Right kidney (tissue), 1 donor: ENCODE data around the gene MYO18A.

Source experiments
- DNase-seq: peaks from one replicate; pipeline ENCODE4 v3.0.0-alpha.2; 2016

Gene MYO18A

GRCh38 chr17:29024316-29024952 lies 155.8 kb downstream of the MYO18A start:
- DNase-seq: no peak

GRCh38 chr17:29022074-29022473 lies 158.1 kb downstream of the MYO18A start:
- no peak for DNase-seq

DNA sequence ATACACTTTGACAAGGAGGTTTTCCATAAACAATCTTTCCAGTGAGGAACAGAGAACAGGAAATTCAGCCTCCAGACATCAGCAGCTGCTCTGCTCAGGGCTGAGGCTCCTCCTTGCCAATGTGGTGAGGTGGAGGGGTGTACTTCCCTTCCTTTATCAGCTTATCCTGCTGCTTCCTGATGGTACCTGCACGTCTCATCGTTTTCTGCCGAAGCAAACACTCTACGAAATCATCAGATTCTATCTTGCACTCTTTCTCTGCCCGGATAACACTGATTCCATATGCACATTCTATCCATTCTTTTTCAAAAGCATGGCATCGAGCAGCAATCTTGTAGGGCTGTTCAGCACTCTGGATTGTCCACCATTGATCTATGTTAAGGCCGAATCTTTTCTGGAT lies 159.0 kb downstream of the MYO18A start:
- no peak for DNase-seq
